Prostate gland (tissue), 2 donors: ENCODE measurements around the gene EBLN2. TPM values are rescaled to one million over a fixed set of nuclear protein-coding genes. Genes with fewer than 3 reads are reported as not detected.

Source experiments
- DNase-seq: peaks from one replicate; pipeline ENCODE4 v3.0.0-alpha.2; 2019; ENCODE audit warnings: low spot score
- H3K27ac ChIP-seq, 2 donors: fragments of 200-600 bp; sonication (generic); 2 replicates each; pipeline ENCODE4 v1.5.1; 2017 to 2019
- H3K27me3 ChIP-seq: fragments of 200-600 bp; sonication (generic); replicated peaks from 2 replicates; pipeline ENCODE4 v1.5.1; 2019; ENCODE audit not compliant: insufficient read depth
- H3K36me3 ChIP-seq, 2 donors: fragments of 200-600 bp; sonication (generic); 1 replicate in 1 of 2; 2 replicates in 1 of 2; pipeline versions ENCODE4 v1.5.1 to v1.8.1; 2017 to 2019
- H3K4me1 ChIP-seq: fragments of 200-600 bp; sonication (generic); replicated peaks from 2 replicates; pipeline ENCODE4 v1.5.1; 2019
- H3K4me3 ChIP-seq, 2 donors: fragments of 200-600 bp; sonication (generic); 2 replicates each; pipeline ENCODE4 v1.5.1; 2017 to 2019
- H3K9me3 ChIP-seq: fragments of 200-600 bp; sonication (generic); 2 replicates; pipeline ENCODE4 v1.5.1; 2017
- POLR2A ChIP-seq: fragments of 450-650 bp; IDR thresholded peaks from one replicate; pipeline ENCODE4 v1.6.1; 2016; ENCODE audit warnings: antibody characterized with exemption, mild to moderate bottlenecking
- POLR2AphosphoS5 ChIP-seq: sonication (generic); formaldehyde crosslinking; IDR thresholded peaks from one replicate; pipeline ENCODE4 v1.6.1; 2017; ENCODE audit warnings: antibody characterized with exemption
- WGBS: methylation state at CpG from one replicate; pipeline ENCODE4 v1.1.5; 2018; 5-methylcytosine and 5-hydroxymethylcytosine counted together
- intact Hi-C: fragments of 100-400 bp; cut with DNase I; formaldehyde crosslinking; loops from one replicate; pipeline ENCODE4 v1.14.2; 2022
- total RNA-seq, 2 donors: library from RNA; depleted of rRNA; stranded (reverse); fragments of >200 nt; gene quantifications; one replicate each; pipeline ENCODE4 v1.1.0, GENCODE V29; 2016
- TF ChIP-seq, protein P1 (sequence below), 4 experiments: fragments of 200-600 bp in 2 of 4; fragments of 450-650 bp in 2 of 4; sonication (generic) in 2 of 4; IDR thresholded peaks; 1 replicate in 3 of 4; 2 replicates in 1 of 4; pipeline ENCODE4 v1.5.1; 2016 to 2019; ENCODE audit warnings: antibody characterized with exemption in 4 of 4, mild to moderate bottlenecking in 2 of 4, moderate library complexity in 2 of 4

The EBLN2 gene
- total RNA-seq, 2 donors from 2014 or later, result 0.82 to 4.1 TPM

DNA sequence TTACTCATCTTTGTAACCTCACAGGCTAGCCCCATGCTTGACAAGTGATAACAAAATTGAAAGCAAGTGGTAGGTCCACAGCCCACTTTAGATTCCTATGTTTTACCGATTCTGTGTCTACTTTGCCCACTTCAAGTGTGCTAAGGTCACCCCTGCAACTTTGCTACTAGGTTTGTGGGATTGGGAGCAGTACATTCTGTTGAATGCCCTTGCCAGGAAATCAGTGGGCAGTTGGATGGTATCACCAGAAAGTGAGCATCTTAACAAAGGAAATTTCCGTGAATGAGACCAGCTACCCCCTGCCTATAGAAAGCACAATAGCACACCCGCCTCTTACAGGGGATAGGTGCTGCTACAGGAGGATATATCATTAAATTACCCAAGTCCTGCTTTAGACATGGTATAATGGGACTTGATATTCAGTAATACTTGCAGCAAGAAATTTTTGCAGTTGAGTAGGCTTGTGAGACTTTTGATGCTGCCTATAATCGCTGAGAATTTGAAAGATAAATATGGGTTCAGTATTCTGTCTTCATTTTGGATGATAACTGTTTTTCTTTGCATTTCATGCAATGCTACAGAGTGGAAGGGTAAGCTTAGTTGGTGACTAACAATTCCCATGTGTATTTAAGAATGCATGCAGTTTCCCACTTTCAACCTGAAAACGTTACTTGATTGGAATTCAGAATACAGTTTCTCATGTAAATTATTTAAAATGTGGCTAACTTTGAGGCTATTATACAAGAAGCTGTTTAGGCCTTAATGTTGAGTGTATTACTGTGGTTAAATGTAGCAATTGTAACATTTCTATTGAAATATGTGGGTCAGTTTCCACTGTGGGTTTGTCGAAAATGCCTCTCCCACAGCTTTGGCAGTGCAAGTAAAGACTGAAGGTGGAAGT, 9.5 kb downstream of the EBLN2 start:
- no peak for TF ChIP-seq POLR2A
- TF ChIP-seq, protein P1, sequence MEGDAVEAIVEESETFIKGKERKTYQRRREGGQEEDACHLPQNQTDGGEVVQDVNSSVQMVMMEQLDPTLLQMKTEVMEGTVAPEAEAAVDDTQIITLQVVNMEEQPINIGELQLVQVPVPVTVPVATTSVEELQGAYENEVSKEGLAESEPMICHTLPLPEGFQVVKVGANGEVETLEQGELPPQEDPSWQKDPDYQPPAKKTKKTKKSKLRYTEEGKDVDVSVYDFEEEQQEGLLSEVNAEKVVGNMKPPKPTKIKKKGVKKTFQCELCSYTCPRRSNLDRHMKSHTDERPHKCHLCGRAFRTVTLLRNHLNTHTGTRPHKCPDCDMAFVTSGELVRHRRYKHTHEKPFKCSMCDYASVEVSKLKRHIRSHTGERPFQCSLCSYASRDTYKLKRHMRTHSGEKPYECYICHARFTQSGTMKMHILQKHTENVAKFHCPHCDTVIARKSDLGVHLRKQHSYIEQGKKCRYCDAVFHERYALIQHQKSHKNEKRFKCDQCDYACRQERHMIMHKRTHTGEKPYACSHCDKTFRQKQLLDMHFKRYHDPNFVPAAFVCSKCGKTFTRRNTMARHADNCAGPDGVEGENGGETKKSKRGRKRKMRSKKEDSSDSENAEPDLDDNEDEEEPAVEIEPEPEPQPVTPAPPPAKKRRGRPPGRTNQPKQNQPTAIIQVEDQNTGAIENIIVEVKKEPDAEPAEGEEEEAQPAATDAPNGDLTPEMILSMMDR (IDR thresholded peaks at IDR 0.05), result no peak
- TF ChIP-seq POLR2AphosphoS5, result no peak
- intact Hi-C loops, result no loop called here
- 63% methylated on average over 6 of the region's 6 CpGs for WGBS
- Histone ChIP-seq H3K4me1 (no peaks in the 10 kb centered on the region), H3K9me3 (no peaks in the 10 kb centered on the region), H3K4me3 (no peak overlapping the region), H3K36me3 (no peaks in the 10 kb centered on the region), H3K27me3 (no peaks in the 10 kb centered on the region), H3K27ac (no peak overlapping the region)
- no peak for DNase-seq

DNA sequence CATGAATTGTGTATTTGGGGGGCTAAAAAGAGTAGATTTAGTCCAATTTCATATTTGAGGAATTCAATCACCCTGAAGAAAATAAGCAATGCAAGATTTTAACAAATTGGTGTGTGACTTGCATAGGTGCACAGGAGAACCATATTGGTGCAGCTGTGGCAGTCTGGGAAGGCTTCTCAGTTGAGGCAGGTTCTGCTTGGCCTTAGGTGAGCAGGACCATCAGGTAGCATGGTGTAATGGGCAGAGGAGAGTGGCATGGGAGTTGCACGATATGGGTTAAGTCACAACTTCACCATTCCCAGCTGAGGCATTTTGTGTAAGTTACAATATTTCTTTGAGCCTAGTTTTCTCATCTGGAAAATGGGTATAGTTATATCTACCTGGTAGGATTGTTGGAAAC, 10.5 kb downstream of the EBLN2 start:
- Histone ChIP-seq H3K9me3 (no peaks in the 10 kb centered on the region), H3K4me3 (no peak overlapping the region), H3K27ac (no peak overlapping the region), H3K36me3 (no peaks in the 10 kb centered on the region), H3K27me3 (no peaks in the 10 kb centered on the region), H3K4me1 (no peaks in the 10 kb centered on the region)
- WGBS, result 95% methylated on average over 1 of the region's 1 CpG
- TF ChIP-seq POLR2AphosphoS5 (no peak), POLR2A (no peak)
- TF ChIP-seq, protein P1 (IDR thresholded peaks at IDR 0.05), result no peak
- no peak for DNase-seq
- intact Hi-C loops, result no loop called here

DNA sequence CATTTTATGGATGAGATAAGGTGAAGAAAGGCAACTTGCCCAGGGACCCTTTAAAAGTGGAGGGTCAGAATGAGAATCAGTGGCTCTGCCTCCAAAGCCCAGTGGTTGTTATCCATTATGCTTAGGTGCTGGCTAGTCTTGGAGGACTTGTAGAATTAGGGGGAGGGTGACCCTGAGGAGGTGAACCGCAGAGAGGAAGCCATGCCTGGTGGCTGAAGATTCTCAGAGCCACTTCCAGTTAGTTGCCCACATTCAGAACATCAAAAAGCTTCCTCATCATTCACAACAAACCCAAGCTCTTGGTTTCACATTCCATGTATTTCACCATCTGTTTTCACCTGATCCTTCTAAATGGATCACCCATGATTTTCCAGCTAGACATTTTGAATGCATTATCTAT, 11.2 kb downstream of the EBLN2 start:
- 67% methylated on average over 1 of the region's 1 CpG for WGBS
- TF ChIP-seq POLR2AphosphoS5, result no peak
- TF ChIP-seq, protein P1 (IDR thresholded peaks at IDR 0.05), result no peak
- TF ChIP-seq POLR2A, result no peak
- Histone ChIP-seq H3K4me3 (no peak overlapping the region), H3K36me3 (no peaks in the 10 kb centered on the region), H3K27ac (no peak overlapping the region), H3K27me3 (no peaks in the 10 kb centered on the region), H3K4me1 (no peaks in the 10 kb centered on the region), H3K9me3 (no peaks in the 10 kb centered on the region)
- no peak for DNase-seq
- intact Hi-C loops, result no loop called here

DNA sequence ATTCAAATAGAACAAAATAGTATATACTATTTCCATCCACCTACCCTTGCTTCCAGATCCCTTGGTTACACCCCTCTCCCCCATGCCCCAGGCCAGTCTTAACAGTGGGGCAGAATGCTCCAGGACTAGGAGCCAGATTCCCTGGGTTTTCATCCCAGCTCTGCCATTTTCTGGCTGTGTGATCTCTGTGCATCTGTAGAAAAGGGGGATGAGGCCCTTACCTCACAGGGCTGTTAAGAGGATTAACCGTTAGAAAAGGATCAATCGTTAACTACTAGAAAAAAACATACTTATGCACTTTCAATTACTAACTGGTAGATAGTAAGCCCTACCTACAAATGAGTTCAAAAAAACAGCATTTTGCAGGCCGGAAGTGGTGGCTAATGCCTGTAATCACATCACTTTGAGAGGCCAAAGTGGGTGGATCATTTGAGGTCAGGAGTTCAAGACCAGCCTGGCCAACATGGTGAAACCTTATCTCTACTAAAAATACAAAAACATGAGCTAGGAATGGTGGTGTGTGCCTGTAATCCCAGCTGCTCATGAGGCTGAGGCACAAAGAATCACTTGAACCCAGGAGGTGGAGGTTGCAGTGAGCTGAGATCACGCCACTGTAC, 11.7 kb downstream of the EBLN2 start:
- DNase-seq, result no peak
- 74% methylated on average over 4 of the region's 4 CpGs for WGBS
- Histone ChIP-seq H3K4me3 (no peak overlapping the region), H3K4me1 (no peaks in the 10 kb centered on the region), H3K36me3 (no peaks in the 10 kb centered on the region), H3K9me3 (no peaks in the 10 kb centered on the region), H3K27ac (no peak overlapping the region), H3K27me3 (no peaks in the 10 kb centered on the region)
- intact Hi-C loops, result no loop called here
- TF ChIP-seq, protein P1 (IDR thresholded peaks at IDR 0.05), result no peak
- no peak for TF ChIP-seq POLR2A

DNA sequence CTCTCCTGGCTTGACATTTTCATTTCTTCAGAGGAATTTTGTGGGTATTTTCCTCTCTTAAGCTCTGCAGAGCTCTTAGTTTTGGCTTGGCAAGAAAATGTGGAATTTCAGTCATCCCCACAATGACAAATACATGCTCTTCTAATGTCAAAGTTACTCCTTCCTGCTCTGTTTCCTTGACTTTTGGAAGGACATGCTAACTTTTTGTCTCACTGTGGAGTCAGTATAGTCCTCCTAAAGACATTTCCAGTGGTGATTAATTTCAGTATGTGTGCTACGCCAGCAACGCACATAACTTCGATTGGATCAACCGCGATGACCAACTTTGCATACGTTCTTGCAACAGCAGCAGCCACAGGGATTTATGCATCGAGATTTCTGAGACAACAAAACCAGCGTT, 13.3 kb downstream of the EBLN2 start:
- no peaks in the 10 kb centered on the region for H3K36me3 ChIP-seq
- 83% methylated on average over 8 of the region's 8 CpGs for WGBS
- no peak overlapping the region for H3K4me3 ChIP-seq
- H3K27ac ChIP-seq, result no peak overlapping the region
- no peaks in the 10 kb centered on the region for H3K9me3 ChIP-seq
- H3K4me1 ChIP-seq, result no peaks in the 10 kb centered on the region
- TF ChIP-seq POLR2AphosphoS5 (no peak), POLR2A (no peak)
- TF ChIP-seq, protein P1 (IDR thresholded peaks at IDR 0.05), result no peak
- no peak for DNase-seq
- intact Hi-C loops, result no loop called here
- H3K27me3 ChIP-seq, result no peaks in the 10 kb centered on the region
